NCI-H524 (cell line): ENCODE results near the gene TBL1XR1.
"Not testable (repeated sequence)": the region's sequence is repeated elsewhere in the genome, so short reads cannot be mapped to it uniquely, and the experiment has no call there.

Experiments used
- DNase-seq, 2 experiments: peaks; one replicate each; lab custom pipeline; 2025; lab: John Stamatoyannopoulos, UW

Gene TBL1XR1

GRCh38 chr3:177013681-177014280, 183.5 kb downstream of the TBL1XR1 start:
- DNase-seq: no peak

- no peak for DNase-seq
Measured at GRCh38 chr3:177005718-177006405, 191.4 kb downstream of the TBL1XR1 start.

- not testable (repeated sequence) for DNase-seq
Measured at GRCh38 chr3:177000159-177000558, 197.1 kb downstream of the TBL1XR1 start.

- no peak for DNase-seq
Measured at GRCh38 chr3:176995946-176996345, 201.3 kb downstream of the TBL1XR1 start.

- no peak for DNase-seq
Measured at GRCh38 chr3:176994891-176995781, 202.1 kb downstream of the TBL1XR1 start.

- no peak for DNase-seq
Measured at GRCh38 chr3:176994393-176994792, 202.9 kb downstream of the TBL1XR1 start.

- peak in 1 of 2 experiments; percentile 7 for DNase-seq
Measured at GRCh38 chr3:176992978-176993377, 204.3 kb downstream of the TBL1XR1 start.

- no peak for DNase-seq
Measured at GRCh38 chr3:176992565-176992964, 204.7 kb downstream of the TBL1XR1 start.

GRCh38 chr3:176988795-176989194, 208.5 kb downstream of the TBL1XR1 start:
- DNase-seq: peak; percentile 49 to 69

- peak in 1 of 2 experiments; percentile 13 for DNase-seq
Measured at GRCh38 chr3:176987901-176988650, 209.2 kb downstream of the TBL1XR1 start.

- no peak for DNase-seq
Measured at GRCh38 chr3:176978441-176978840, 218.8 kb downstream of the TBL1XR1 start.

GRCh38 chr3:176977331-176977730, 220.0 kb downstream of the TBL1XR1 start:
- DNase-seq: no peak

GRCh38 chr3:176976586-176976985, 220.7 kb downstream of the TBL1XR1 start:
- no peak for DNase-seq

- DNase-seq: no peak
Measured at GRCh38 chr3:176974279-176974678, 223.0 kb downstream of the TBL1XR1 start.

GRCh38 chr3:176971613-176972174, 225.6 kb downstream of the TBL1XR1 start:
- no peak for DNase-seq

GRCh38 chr3:176970770-176971169, 226.5 kb downstream of the TBL1XR1 start:
- no peak for DNase-seq

GRCh38 chr3:176969506-176969905, 227.8 kb downstream of the TBL1XR1 start:
- no peak for DNase-seq
